Lung (tissue), 12 donors: ENCODE measurements around the gene CORO7. TPM values are rescaled to one million over a fixed set of nuclear protein-coding genes. Genes with fewer than 3 reads are reported as not detected.

Experiments used
- ATAC-seq: fragments of 200-7000 bp; cut with Tn5 transposase; one replicate; pipeline ENCODE4 v1.9.1; 2020; ENCODE audit warnings: moderate number of reproducible peaks; ENCODE audit not compliant: insufficient read depth, low FRiP score
- DNase-seq, 3 donors: peaks; one replicate each; pipeline ENCODE4 v3.0.0-alpha.2; 2013 to 2017
- H3K27ac ChIP-seq, 2 donors: one replicate each; pipeline ENCODE4 v1.5.1; 2013; ENCODE audit warnings: mild to moderate bottlenecking in 2 of 2, moderate library complexity in 2 of 2, control low read depth in 1 of 2, inconsistent platforms in 1 of 2, low read depth in 1 of 2, low read length in 1 of 2
- H3K27me3 ChIP-seq, 3 donors: one replicate each; pipeline ENCODE4 v1.5.1; 2013; ENCODE audit warnings: low read length in 2 of 3; ENCODE audit not compliant: control insufficient read depth in 3 of 3, insufficient read depth in 3 of 3
- H3K36me3 ChIP-seq, 4 donors: one replicate each; pipeline ENCODE4 v1.5.1; 2013; ENCODE audit warnings: low read length in 4 of 4, mild to moderate bottlenecking in 1 of 4, moderate library complexity in 1 of 4; ENCODE audit not compliant: control insufficient read depth in 4 of 4, insufficient read depth in 4 of 4
- H3K4me1 ChIP-seq, 5 donors: one replicate each; pipeline ENCODE4 v1.5.1; 2013; ENCODE audit warnings: low read length in 5 of 5, mild to moderate bottlenecking in 2 of 5, moderate library complexity in 1 of 5; ENCODE audit not compliant: control insufficient read depth in 5 of 5, insufficient read depth in 5 of 5
- H3K4me3 ChIP-seq: one replicate; pipeline ENCODE4 v1.5.1; 2013; ENCODE audit warnings: mild to moderate bottlenecking, control low read depth, moderate library complexity
- H3K9ac ChIP-seq, 2 donors: one replicate each; pipeline ENCODE4 v1.5.1; 2013; ENCODE audit warnings: low read length in 2 of 2, control low read depth in 1 of 2; ENCODE audit not compliant: insufficient read depth in 1 of 2
- H3K9me3 ChIP-seq, 4 donors: one replicate each; pipeline ENCODE4 v1.5.1; 2013; ENCODE audit warnings: low read length in 3 of 4, mild to moderate bottlenecking in 1 of 4, moderate library complexity in 1 of 4; ENCODE audit not compliant: control insufficient read depth in 4 of 4, insufficient read depth in 3 of 4
- CTCF ChIP-seq: IDR thresholded peaks from 2 replicates; pipeline ENCODE4 v1.5.1; 2012; ENCODE audit warnings: mild to moderate bottlenecking; ENCODE audit errors: control extremely low read depth, extremely low read depth
- WGBS, 2 donors: extraction: QIAGEN DNeasy Blood & Tissue Kit; methylation state at CpG; one replicate each; pipeline ENCODE4 v1.1.7; 2013; 5-methylcytosine and 5-hydroxymethylcytosine counted together
- polyA plus RNA-seq, 2 donors: library from polyadenylated mRNA; stranded (reverse); fragments of 200-250 nt; gene quantifications; one replicate each; pipeline ENCODE4 v1.2.1, GENCODE V29; 2013
- total RNA-seq, 2 donors: library from RNA; depleted of rRNA in 1 of 2; stranded (reverse); fragments of >200 nt in 1 of 2; gene quantifications; one replicate each; pipeline ENCODE4 v1.2.1, GENCODE V29; 2014 to 2021
- donor health status: control.
- donor health status: control.
- donor health status: Bipolar disorder and iron deficiency.
- donor health status: healthy.
- donor health status: DM: yes; HTN: yes; CAD: no.

The CORO7 gene
- total and polyA plus RNA-seq, 4 donors = 27.8 to 86.2 (median 46.1) TPM

DNA sequence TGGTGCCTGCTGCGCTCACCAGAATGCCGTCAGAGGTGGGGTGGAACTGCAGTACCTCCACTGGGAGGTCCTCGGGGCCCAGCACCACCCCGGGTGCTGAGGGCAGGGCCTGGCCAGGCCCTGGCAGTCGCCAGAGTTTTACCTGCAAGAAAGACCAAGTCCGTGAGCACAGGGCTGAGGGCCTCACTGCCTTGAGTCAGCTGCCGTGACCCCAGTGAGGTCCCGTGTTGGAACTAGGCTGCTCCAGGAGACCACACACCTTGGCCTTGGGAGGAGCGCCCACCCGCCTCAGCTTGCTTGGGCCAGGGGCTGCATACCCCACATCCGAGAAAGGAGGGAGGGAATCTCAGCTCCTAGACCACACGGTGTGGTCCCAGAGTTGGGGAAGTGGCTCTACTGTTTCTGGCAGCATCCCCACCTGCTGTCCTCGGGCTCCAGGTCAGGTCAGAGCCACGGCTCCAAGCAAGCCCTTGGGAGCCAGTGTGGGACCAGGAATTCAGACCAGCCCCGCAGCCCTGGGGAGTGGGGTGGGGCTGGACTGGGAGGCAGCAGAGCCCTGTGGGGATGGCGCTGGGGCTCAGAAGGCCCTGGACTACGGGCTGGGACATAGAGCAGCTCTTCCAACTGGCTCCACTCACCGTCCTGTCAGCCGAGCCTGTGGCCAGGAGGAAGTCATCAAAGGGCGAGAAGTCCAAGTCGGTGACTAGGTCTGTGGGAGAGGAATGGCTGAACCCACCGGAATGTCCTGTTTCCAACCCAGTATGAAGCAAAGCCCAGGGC lies 8.7 kb downstream of the CORO7 start:
- 86 to 88% methylated on average over 22 of the region's 22 CpGs for WGBS, 2 donors
- H3K4me3 ChIP-seq = no peak overlapping the region
- DNase-seq (no peak), ATAC-seq (no peak)
- H3K36me3 ChIP-seq = peaks cover 0 to 46% (median 4%) of the 10 kb centered on the region in 4 donors
- no peaks in the 10 kb centered on the region for H3K27me3 ChIP-seq
- no peaks in the 10 kb centered on the region for H3K9me3 ChIP-seq
- no peak overlapping the region for H3K27ac ChIP-seq
- no peak for TF ChIP-seq CTCF
- H3K4me1 ChIP-seq = peaks cover 0 to 45% (median 6%) of the 10 kb centered on the region in 5 donors
- no peak overlapping the region for H3K9ac ChIP-seq

DNA sequence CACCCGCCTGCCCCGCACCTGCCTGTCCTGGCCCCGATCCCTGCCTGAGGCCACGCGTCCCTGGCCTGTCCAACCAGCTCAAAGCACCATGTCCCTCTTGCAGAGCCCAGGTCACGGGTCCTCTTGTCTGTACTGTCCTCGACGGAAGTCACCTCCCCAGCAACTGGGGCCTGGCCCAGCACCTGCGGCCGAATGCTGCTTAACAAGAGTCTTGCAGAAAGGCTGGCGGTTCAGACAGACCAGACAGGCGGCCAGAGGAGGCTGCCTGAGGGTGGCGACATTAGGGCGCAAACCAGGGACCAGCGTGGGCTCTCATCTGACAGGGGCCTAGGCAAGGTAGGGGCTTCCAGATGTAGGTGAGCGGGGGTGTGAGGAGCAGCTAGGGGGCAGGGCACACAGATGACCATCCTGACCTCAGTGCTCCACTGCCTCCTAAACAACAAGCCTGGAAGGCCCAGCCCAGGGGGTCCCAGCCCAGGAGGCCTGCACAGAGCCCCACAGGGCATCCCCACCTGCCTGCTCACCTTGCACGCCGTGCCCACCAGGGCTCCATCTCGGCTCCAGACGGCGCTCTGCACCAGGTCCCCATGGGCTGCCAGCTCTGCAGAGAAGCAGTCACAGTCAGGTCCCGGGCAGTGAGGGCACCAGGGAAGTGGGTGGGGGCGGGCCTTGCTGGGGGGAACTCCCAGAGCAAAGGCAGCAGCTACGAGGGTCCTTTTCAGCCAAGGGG lies 11.3 kb downstream of the CORO7 start:
- H3K9me3 ChIP-seq = no peaks in the 10 kb centered on the region
- no peak overlapping the region for H3K4me3 ChIP-seq
- ATAC-seq = no peak
- WGBS, 2 donors = 90 to 91% methylated on average over 24 of the region's 24 CpGs
- no peaks in the 10 kb centered on the region for H3K27me3 ChIP-seq
- no peak for TF ChIP-seq CTCF
- peaks cover 0 to 27% (median 2%) of the 10 kb centered on the region in 5 donors for H3K4me1 ChIP-seq
- DNase-seq = no peak
- H3K9ac ChIP-seq = no peak overlapping the region
- H3K36me3 ChIP-seq = peaks cover 0 to 42% (median 5%) of the 10 kb centered on the region in 4 donors
- H3K27ac ChIP-seq = no peak overlapping the region

DNA sequence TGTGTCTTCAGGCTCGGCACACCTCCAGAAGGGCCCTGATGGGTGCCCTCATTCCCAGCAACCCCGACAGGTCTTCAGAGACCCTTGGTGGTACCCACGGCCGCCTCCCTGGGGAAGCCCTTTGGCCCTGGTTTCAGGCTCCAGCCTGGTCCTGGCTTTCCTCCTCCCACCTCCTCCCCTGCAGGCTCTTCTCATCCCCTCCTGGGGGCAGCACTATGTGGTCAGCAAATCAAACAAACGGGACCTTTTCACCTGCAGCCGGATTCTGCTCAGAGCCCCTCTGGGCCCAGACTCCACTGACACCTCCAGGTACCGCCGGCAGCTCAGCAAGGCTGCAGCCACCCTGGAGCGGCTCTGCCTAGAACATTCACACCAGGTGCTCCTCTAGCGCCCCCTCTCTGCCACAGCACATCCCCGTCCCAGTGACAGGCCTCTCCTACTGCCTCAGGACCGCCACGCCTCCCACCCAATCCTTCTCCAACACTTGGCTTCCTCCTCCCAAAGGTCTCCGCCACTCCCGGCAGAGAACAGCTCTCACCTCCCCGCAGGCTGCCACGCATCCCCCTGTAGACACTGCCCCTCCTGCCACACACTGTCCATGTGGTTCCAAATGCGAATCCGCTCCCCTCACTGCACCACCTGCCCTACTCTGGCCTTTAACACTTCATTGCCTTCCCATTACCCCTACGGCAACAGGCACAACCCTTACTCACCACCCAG lies 12.0 kb downstream of the CORO7 start:
- peaks cover 0 to 39% (median 5%) of the 10 kb centered on the region in 4 donors for H3K36me3 ChIP-seq
- 81 to 84% methylated on average over 20 of the region's 20 CpGs for WGBS, 2 donors
- no peak for ATAC-seq

More for the DNA sequence above, 12.0 kb downstream of the CORO7 start:
- no peaks in the 10 kb centered on the region for H3K27me3 ChIP-seq
- H3K9me3 ChIP-seq = no peaks in the 10 kb centered on the region
- peaks cover 0 to 19% (median 0%) of the 10 kb centered on the region in 5 donors for H3K4me1 ChIP-seq
- DNase-seq = no peak
- no peak for TF ChIP-seq CTCF
- H3K27ac ChIP-seq = no peak overlapping the region
- H3K9ac ChIP-seq = no peak overlapping the region
- no peak overlapping the region for H3K4me3 ChIP-seq
